Smooth muscle cell (in vitro differentiated cells): ENCODE measurements around the gene PKN3. TPM values are rescaled to one million over a fixed set of nuclear protein-coding genes. Genes with fewer than 3 reads are reported as not detected.

Experiments
- DNase-seq: peaks from one replicate; lab custom pipeline; 2025; ENCODE audit not compliant: unreplicated experiment; lab: John Stamatoyannopoulos, UW
- H2AFZ ChIP-seq: fragments of 200-600 bp; sonication (generic); 2 replicates; pipeline ENCODE4 v1.6.0; 2016; ENCODE audit warnings: antibody characterized with exemption, low read depth, mild to moderate bottlenecking
- H3F3A ChIP-seq: fragments of 200-600 bp; sonication (generic); 2 replicates; pipeline ENCODE4 v1.6.0; 2017; ENCODE audit warnings: antibody characterized with exemption, low read depth
- H3K27ac ChIP-seq: fragments of 200-600 bp; sonication (generic); 2 replicates; pipeline ENCODE4 v1.5.1; 2016; ENCODE audit warnings: low read depth, mild to moderate bottlenecking
- H3K27me3 ChIP-seq: fragments of 200-600 bp; sonication (generic); 2 replicates; pipeline ENCODE4 v1.6.1; 2016; ENCODE audit warnings: low read depth, mild to moderate bottlenecking
- H3K36me3 ChIP-seq: fragments of 200-600 bp; sonication (generic); 2 replicates; pipeline ENCODE4 v1.5.1; 2016; ENCODE audit warnings: low read depth
- H3K4me1 ChIP-seq: fragments of 200-600 bp; sonication (generic); 2 replicates; pipeline ENCODE4 v1.5.1; 2016; ENCODE audit warnings: low read depth
- H3K4me2 ChIP-seq: fragments of 200-600 bp; sonication (generic); 2 replicates; pipeline ENCODE4 v1.6.0; 2016; ENCODE audit warnings: mild to moderate bottlenecking
- H3K4me3 ChIP-seq: fragments of 200-600 bp; sonication (generic); 2 replicates; pipeline ENCODE4 v1.5.1; 2016; ENCODE audit warnings: mild to moderate bottlenecking
- H3K79me2 ChIP-seq: fragments of 200-600 bp; sonication (generic); 2 replicates; pipeline ENCODE4 v1.6.0; 2016; ENCODE audit warnings: low read depth, mild to moderate bottlenecking
- H3K9ac ChIP-seq: fragments of 200-600 bp; sonication (generic); 2 replicates; pipeline ENCODE4 v1.6.0; 2016; ENCODE audit warnings: low read depth
- H3K9me3 ChIP-seq: fragments of 200-600 bp; sonication (generic); replicated peaks from 2 replicates; pipeline ENCODE4 v1.5.1; 2016; ENCODE audit warnings: low read depth
- H4K20me1 ChIP-seq: fragments of 200-600 bp; sonication (generic); 2 replicates; pipeline ENCODE4 v1.6.0; 2016; ENCODE audit warnings: low read depth
- WGBS: methylation state at CpG from one replicate; pipeline ENCODE4 v1.1.7; 2016; ENCODE audit warnings: low lambda C conversion rate; 5-methylcytosine and 5-hydroxymethylcytosine counted together
- polyA plus RNA-seq: library from polyadenylated mRNA; unstranded; fragments of >200 nt; fragmentation: Nextera tagmentation; extraction: Ambion mirVana; gene quantifications from 2 replicates; pipeline ENCODE4 v1.2.1, GENCODE V29; 2016
- total RNA-seq: library from RNA; depleted of rRNA; stranded (reverse); fragments of >200 nt; gene quantifications from 2 replicates; pipeline ENCODE4 v1.2.3, GENCODE V29; 2014
- TF ChIP-seq, protein P1 (sequence below): fragments of 200-600 bp; sonication (generic); IDR thresholded peaks from 2 replicates; pipeline ENCODE4 v1.5.1; 2017; ENCODE audit warnings: borderline replicate concordance, mild to moderate bottlenecking, antibody characterized with exemption; ENCODE audit not compliant: insufficient read depth, poor library complexity, severe bottlenecking

Gene PKN3
- total and polyA plus RNA-seq, 2 experiments from 2014 or later: 1.4 to 2.2 TPM

GRCh38 chr9:128669786-128670185 lies 32.5 kb upstream of the PKN3 start:
- TF ChIP-seq, protein P1, sequence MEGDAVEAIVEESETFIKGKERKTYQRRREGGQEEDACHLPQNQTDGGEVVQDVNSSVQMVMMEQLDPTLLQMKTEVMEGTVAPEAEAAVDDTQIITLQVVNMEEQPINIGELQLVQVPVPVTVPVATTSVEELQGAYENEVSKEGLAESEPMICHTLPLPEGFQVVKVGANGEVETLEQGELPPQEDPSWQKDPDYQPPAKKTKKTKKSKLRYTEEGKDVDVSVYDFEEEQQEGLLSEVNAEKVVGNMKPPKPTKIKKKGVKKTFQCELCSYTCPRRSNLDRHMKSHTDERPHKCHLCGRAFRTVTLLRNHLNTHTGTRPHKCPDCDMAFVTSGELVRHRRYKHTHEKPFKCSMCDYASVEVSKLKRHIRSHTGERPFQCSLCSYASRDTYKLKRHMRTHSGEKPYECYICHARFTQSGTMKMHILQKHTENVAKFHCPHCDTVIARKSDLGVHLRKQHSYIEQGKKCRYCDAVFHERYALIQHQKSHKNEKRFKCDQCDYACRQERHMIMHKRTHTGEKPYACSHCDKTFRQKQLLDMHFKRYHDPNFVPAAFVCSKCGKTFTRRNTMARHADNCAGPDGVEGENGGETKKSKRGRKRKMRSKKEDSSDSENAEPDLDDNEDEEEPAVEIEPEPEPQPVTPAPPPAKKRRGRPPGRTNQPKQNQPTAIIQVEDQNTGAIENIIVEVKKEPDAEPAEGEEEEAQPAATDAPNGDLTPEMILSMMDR: no peak
- no peak overlapping the region for H3K27ac ChIP-seq
- H3K9me3 ChIP-seq: no peaks in the 10 kb centered on the region
- DNase-seq: no peak
- H3K4me2 ChIP-seq: no peak overlapping the region
- no peaks in the 10 kb centered on the region for H3K36me3 ChIP-seq
- no peak overlapping the region for H3K4me3 ChIP-seq
- 95% methylated on average over 6 of the region's 6 CpGs for WGBS
- H3K79me2 ChIP-seq: no peaks in the 10 kb centered on the region
- no peaks in the 10 kb centered on the region for H3K27me3 ChIP-seq
- H3K4me1 ChIP-seq: no peaks in the 10 kb centered on the region
- H3F3A ChIP-seq: no peaks in the 10 kb centered on the region
- no peaks in the 10 kb centered on the region for H4K20me1 ChIP-seq
- H3K9ac ChIP-seq: no peak overlapping the region
- no peak overlapping the region for H2AFZ ChIP-seq

DNA sequence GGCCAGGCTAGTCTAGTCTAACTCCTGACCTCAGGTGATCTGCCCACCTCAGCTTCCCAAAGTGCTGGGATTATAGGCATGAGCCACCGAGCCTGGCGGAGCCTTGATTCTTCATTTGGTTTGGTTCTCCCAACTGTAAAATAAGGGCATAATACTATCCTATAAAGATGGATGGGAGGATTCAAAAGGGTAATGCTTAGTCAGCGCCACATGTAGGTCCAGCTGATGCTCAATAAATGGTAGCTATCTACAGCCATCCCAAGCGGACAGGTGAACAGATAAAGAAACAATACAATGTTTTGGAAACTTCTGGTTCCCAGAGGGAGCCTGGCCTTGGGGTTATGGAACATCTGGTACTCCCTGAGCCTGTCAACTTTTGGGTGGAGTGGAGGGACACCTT lies 26.9 kb upstream of the PKN3 start:
- Histone ChIP-seq H3K4me2 (no peak overlapping the region), H3K9me3 (no peaks in the 10 kb centered on the region), H2AFZ (no peak overlapping the region), H3F3A (no peaks in the 10 kb centered on the region), H3K36me3 (no peaks in the 10 kb centered on the region), H3K4me1 (no peaks in the 10 kb centered on the region), H3K27me3 (no peaks in the 10 kb centered on the region), H3K27ac (no peak overlapping the region), H3K79me2 (no peaks in the 10 kb centered on the region), H3K4me3 (no peak overlapping the region), H3K9ac (no peak overlapping the region), H4K20me1 (no peaks in the 10 kb centered on the region)
- WGBS: 99% methylated on average over 4 of the region's 4 CpGs
- DNase-seq: no peak
- TF ChIP-seq, protein P1: no peak

DNA sequence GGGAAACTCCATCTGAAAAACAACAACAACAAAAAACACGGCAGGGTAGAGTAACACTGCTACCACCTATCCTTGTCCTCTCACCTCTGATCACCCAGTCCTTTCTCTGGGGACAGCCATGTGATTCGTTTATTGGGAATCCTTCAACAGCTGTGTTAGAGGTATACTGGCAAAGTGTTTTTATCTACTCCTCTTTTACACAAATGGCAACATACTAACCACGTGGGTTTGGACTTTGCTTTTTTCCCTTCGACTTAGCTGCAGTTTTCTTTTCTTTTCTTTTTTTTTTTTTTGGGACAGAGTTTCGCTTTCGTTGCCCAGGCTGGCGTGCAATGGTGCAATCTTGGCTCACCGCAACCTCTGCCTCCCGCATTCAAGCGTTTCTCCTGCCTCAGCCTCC lies 24.5 kb upstream of the PKN3 start:
- TF ChIP-seq, protein P1: no peak

GRCh38 chr9:128683340-128684064 lies 18.8 kb upstream of the PKN3 start:
- peak overlapping the region; percentile 98 for H3K4me2 ChIP-seq
- peak overlapping the region; percentile 60 for H3K9ac ChIP-seq
- no peaks in the 10 kb centered on the region for H4K20me1 ChIP-seq
- H3K27me3 ChIP-seq: no peaks in the 10 kb centered on the region
- H2AFZ ChIP-seq: peak overlapping the region; percentile 71
- H3K36me3 ChIP-seq: no peaks in the 10 kb centered on the region
- H3K79me2 ChIP-seq: peaks cover 13% of the 10 kb centered on the region
- H3K4me1 ChIP-seq: peaks cover 18% of the 10 kb centered on the region
- H3K9me3 ChIP-seq: no peaks in the 10 kb centered on the region
- TF ChIP-seq, protein P1: no peak
- peak overlapping the region; percentile 75 for H3K27ac ChIP-seq
- peaks cover 2% of the 10 kb centered on the region for H3F3A ChIP-seq
- DNase-seq: no peak
- peak overlapping the region; percentile 66 for H3K4me3 ChIP-seq
- 2% methylated on average over 21 of the region's 21 CpGs for WGBS

More for the DNA sequence above, 24.5 kb upstream of the PKN3 start:
- Histone ChIP-seq H3K9ac (no peak overlapping the region), H3K9me3 (no peaks in the 10 kb centered on the region), H2AFZ (no peak overlapping the region), H3K4me1 (no peaks in the 10 kb centered on the region), H3K27ac (no peak overlapping the region), H3K36me3 (no peaks in the 10 kb centered on the region), H3F3A (no peaks in the 10 kb centered on the region), H3K79me2 (no peaks in the 10 kb centered on the region), H3K27me3 (no peaks in the 10 kb centered on the region), H4K20me1 (no peaks in the 10 kb centered on the region), H3K4me3 (no peak overlapping the region), H3K4me2 (no peak overlapping the region)
- WGBS: 89% methylated on average over 10 of the region's 10 CpGs
- no peak for DNase-seq
